ENCODE measurements around the gene LRRC10B. TPM values are rescaled to one million over a fixed set of nuclear protein-coding genes. Genes with fewer than 3 reads are reported as not detected.
A peak's percentile ranks its signal among the peaks of the same experiment; 100 is the strongest.

Gene LRRC10B
- total RNA-seq, 1 experiment from 2014 or later: 0.39 TPM

- Histone ChIP-seq H3K79me2 (ENCODE audit: insufficient read depth, low read length) (no peaks in the 10 kb centered on the region), H2BK12ac (ENCODE audit: insufficient read length, low read depth, low read length) (no peak overlapping the region), H4K8ac (replicated peaks; ENCODE audit: insufficient read length, low read depth, low read length) (no peak overlapping the region), H4K20me1 (ENCODE audit: control insufficient read depth, insufficient read depth, insufficient read length) (no peaks in the 10 kb centered on the region), H3K79me1 (ENCODE audit: insufficient read depth, low read depth, low read length, poor library complexity, severe bottlenecking) (no peaks in the 10 kb centered on the region), H3K18ac (ENCODE audit: insufficient read length, low read depth, low read length) (no peak overlapping the region), H3K27me3 (ENCODE audit: insufficient read depth, low read length) (no peaks in the 10 kb centered on the region), H2BK5ac (ENCODE audit: insufficient read length, low read length) (no peak overlapping the region), H4K5ac (ENCODE audit: insufficient read length, low read depth, low read length) (no peak overlapping the region), H2AFZ (ENCODE audit: low read length) (no peak overlapping the region), H3K14ac (ENCODE audit: insufficient read depth, low read length) (no peak overlapping the region), H3K27ac (ENCODE audit: insufficient read length, low read depth, low read length) (no peak overlapping the region), H2AK5ac (ENCODE audit: insufficient read length, low read length) (no peak overlapping the region), H3K4me2 (ENCODE audit: insufficient read depth, insufficient read length, low read length) (no peak overlapping the region), H4K91ac (ENCODE audit: insufficient read length, low read depth, low read length) (no peak overlapping the region), H2BK15ac (ENCODE audit: low read depth, low read length) (no peak overlapping the region), H3K56ac (ENCODE audit: insufficient read length, low read depth, low read length) (no peak overlapping the region), H2BK20ac (ENCODE audit: low read depth, low read length, poor library complexity, severe bottlenecking) (no peak overlapping the region), H3K9me3 (ENCODE audit: control insufficient read depth, low read depth, low read length) (no peaks in the 10 kb centered on the region), H3K23ac (ENCODE audit: insufficient read length, low read depth, low read length) (no peak overlapping the region), H3K23me2 (ENCODE audit: insufficient read length, low read depth, low read length, poor library complexity, severe bottlenecking) (no peaks in the 10 kb centered on the region), H3K4me1 (ENCODE audit: insufficient read depth, low read length) (no peaks in the 10 kb centered on the region; the same call in 1 of the 2 replicates), H3T11ph (ENCODE audit: low read length) (no peak overlapping the region), H3K9ac (ENCODE audit: extremely low read depth, insufficient read length, low read length) (no peak overlapping the region), H2BK120ac (ENCODE audit: low read depth, low read length, poor library complexity, severe bottlenecking) (no peak overlapping the region), H3K4ac (ENCODE audit: low read depth, low read length) (no peak overlapping the region)
- WGBS (ENCODE audit: extremely low coverage, insufficient read length, low lambda C conversion rate): no CpG with 5 or more reads among the region's 8 CpGs
- Mint-ChIP-seq H3K4me1 (peaks cover 15 to 57% of the 10 kb centered on the region in 2 experiments), H3K4me3 (no peak overlapping the region), H3K9me3 (no peaks in the 10 kb centered on the region), H3K27ac (peak overlapping the region in 1 of 3 experiments; percentile 52; a peak in 1 of 7 replicates), H3K36me3 (ENCODE audit: insufficient read depth in 1 of 3, low read depth in 3 of 3) (peaks cover 0 to 5% (median 4%) of the 10 kb centered on the region in 3 experiments; a peak in 3 of 7 replicates), H3K27me3 (ENCODE audit: low read depth) (peaks cover 19% of the 10 kb centered on the region)
- no peak for DNase-seq
- TF ChIP-seq, protein P1, sequence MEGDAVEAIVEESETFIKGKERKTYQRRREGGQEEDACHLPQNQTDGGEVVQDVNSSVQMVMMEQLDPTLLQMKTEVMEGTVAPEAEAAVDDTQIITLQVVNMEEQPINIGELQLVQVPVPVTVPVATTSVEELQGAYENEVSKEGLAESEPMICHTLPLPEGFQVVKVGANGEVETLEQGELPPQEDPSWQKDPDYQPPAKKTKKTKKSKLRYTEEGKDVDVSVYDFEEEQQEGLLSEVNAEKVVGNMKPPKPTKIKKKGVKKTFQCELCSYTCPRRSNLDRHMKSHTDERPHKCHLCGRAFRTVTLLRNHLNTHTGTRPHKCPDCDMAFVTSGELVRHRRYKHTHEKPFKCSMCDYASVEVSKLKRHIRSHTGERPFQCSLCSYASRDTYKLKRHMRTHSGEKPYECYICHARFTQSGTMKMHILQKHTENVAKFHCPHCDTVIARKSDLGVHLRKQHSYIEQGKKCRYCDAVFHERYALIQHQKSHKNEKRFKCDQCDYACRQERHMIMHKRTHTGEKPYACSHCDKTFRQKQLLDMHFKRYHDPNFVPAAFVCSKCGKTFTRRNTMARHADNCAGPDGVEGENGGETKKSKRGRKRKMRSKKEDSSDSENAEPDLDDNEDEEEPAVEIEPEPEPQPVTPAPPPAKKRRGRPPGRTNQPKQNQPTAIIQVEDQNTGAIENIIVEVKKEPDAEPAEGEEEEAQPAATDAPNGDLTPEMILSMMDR (conservative IDR thresholded peaks at IDR 0.05): no peak
These were observed 40.6 kb downstream of the LRRC10B start for GRCh38 chr11:61549177-61549576.
